ENCODE data around the gene CDKN1C.

Gene CDKN1C

GRCh38 chr11:2867142-2867541, 18.4 kb downstream of the CDKN1C start:
- no peak for DNase-seq

GRCh38 chr11:2865922-2866577, 19.5 kb downstream of the CDKN1C start:
- DNase-seq, result no peak

GRCh38 chr11:2864901-2865300, 20.7 kb downstream of the CDKN1C start:
- no peak for DNase-seq

- no peak for DNase-seq
These were observed 22.3 kb downstream of the CDKN1C start for GRCh38 chr11:2863276-2863618.

GRCh38 chr11:2862395-2863275, 22.9 kb downstream of the CDKN1C start:
- DNase-seq, result no peak

DNA sequence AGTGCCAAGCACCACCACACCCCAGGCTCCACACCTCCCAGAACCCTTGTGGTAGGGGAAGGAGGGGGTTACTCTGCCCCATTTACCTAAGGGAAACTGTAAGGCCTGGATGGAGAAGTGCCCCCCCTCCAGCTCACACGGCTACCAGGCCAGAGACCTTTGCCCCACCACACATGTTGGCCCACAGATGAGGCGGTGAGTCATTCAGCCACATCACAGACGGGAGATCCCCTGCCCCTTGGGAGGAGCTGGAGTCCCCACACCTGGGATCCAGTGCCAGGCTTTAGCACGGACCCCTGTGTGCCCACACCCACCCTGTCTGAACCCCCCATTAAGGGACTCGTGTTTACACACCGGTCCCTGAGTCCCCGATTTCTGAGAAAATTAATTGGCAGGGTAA, 24.9 kb downstream of the CDKN1C start:
- no peak for DNase-seq

GRCh38 chr11:2859699-2860037, 25.9 kb downstream of the CDKN1C start:
- DNase-seq, result no peak

DNA sequence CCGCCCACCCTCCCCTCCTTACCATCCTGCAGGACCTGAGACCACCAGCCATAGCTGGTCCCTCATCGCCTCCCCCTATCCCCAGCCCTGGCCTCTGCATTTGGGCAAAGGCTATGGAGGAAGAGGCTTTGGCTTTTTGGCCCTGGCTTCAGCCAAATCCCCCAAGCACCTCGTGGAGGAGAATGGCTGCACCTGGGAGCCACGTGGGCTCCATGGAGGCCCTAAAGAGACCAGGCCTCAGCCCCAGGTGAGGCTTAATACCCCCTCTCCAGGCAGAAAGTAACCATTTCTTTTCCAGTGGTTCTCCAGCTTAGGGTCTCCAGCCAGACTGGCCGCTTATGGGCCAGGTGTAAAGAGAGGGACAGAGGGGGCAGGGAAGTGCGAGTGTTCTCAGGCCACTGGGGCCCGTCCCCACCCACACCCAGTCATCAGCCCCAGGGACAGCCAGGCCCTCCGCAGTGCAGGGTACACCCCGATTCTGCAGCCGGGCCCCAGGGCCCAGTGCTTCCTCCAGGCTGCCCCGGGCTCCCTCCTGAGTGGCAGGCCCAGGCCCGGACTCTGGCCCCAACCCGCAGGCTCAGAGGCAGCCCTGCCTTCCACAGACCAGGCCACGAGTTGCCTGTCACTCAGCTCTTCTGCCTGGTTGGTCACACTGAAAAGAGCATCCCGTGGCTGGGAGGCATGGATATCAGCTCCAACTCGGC, 26.4 kb downstream of the CDKN1C start:
- DNase-seq, result no peak

- no peak for DNase-seq
These were observed 27.7 kb downstream of the CDKN1C start for GRCh38 chr11:2857918-2858317.

DNA sequence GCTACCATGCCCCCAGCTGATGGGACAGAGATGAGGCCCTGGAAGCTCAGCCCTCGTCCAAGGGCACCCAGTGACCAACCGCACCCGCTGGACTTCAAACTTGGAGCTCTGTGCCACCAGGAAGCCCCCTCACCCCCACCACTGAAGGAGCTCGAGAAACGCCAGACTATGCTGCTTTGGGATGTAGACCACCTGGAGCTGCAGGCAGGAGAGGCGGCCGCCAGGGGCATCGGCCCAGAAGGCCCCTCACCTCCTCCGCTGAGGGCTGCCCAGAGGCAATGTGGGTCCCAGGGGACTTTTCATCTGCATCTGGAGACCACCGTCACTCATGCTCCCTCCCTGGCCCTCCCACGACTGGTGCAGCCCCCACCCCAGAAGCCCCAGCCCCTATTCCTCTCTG, 28.3 kb downstream of the CDKN1C start:
- no peak for DNase-seq

GRCh38 chr11:2855162-2855561, 30.4 kb downstream of the CDKN1C start:
- no peak for DNase-seq

GRCh38 chr11:2853997-2854560, 31.5 kb downstream of the CDKN1C start:
- no peak for DNase-seq

- DNase-seq, result no peak
These were observed 32.2 kb downstream of the CDKN1C start for GRCh38 chr11:2853401-2853800.

DNA sequence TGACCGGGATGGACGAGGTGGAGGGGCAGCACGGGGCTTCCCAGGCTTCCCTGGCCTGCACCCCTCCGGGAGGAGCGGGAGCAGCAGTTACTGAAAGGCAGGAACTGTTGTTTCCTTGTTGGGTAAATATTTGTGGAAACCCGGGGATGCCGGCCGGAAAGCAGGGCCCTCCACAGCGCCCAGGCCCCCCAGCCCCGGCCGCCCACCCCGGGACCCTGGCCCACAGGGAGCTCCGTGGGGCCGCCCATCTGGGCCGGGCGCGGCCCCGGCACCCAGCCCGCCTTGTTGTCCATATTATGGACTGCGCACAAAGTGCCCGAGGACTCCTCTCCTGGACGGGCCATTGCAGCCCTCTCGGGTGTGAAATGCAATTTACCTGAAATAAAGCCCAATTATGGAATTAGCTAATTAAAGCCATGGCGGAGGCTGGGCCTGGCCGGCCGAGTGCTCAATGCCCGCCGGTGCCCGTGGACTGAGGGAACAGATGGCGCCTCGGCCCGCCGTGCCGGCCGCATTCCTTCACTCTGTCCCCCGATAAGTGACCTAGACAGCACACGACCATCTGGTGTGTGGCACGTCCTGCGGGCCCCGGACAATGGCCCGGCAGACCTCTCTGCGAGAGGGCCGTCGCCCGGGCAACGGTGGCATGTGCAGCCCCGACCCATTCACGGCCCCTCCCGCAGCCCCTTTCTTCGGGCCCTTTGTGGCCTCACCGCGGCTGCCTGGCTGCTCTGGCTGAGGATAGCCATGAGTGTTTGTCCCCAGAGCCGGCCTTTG, 35.4 kb downstream of the CDKN1C start:
- no peak for DNase-seq

DNA sequence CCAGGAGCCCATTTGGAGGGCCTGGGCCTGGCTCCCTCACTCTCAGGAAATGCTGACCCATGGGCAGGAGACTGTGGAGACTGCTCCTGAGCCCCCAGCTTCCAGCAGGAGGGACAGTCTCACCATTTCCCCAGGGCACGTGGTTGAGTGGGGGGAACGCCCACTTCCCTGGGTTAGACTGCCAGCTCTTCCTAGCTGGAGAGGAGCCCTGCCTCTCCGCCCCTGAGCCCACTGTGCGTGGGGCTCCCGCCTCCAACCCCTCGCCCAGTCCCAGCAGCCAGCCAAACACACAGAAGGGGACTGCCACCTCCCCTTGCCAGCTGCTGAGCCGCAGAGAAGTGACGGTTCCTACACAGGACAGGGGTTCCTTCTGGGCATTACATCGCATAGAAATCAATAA, 37.1 kb downstream of the CDKN1C start:
- DNase-seq, result no peak

DNA sequence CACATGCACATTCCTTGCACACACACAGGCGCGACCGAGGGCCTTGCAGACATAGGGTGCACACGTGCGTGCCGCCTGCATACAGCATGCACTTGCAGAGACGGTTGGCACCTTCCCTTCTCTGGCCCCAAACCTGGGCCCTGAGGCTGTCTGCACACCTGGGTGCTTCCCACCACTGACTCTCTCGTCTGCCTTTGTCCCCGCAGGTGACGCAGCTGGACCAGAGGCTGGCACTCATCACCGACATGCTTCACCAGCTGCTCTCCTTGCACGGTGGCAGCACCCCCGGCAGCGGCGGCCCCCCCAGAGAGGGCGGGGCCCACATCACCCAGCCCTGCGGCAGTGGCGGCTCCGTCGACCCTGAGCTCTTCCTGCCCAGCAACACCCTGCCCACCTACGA, 38.0 kb downstream of the CDKN1C start:
- DNase-seq, result no peak

- no peak for DNase-seq
These were observed 39.1 kb downstream of the CDKN1C start for GRCh38 chr11:2846470-2846869.

GRCh38 chr11:2846056-2846455, 39.5 kb downstream of the CDKN1C start:
- no peak for DNase-seq

DNA sequence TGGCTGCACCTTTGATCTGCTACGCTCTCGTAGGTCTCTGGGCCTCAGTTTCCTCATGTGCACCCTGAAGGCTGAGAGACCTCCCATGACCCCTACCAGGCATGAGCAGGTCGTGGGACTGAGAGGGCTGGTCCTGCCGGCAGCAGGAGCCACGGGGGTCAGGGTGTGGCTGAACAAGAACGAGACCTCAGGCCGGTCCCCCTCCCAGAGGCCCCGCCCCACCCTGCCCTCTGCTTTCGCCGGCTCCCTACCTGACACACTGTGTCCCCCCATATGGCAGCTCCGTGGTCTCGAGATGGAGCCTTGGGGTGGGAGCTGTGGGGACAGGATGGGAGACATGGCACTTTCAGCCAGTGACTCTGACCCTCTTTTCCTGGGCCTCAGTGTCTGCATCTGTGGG, 40.6 kb downstream of the CDKN1C start:
- no peak for DNase-seq

- DNase-seq, result no peak
These were observed 41.3 kb downstream of the CDKN1C start for GRCh38 chr11:2844116-2844842.

GRCh38 chr11:2843551-2843950, 42.0 kb downstream of the CDKN1C start:
- DNase-seq, result no peak

DNA sequence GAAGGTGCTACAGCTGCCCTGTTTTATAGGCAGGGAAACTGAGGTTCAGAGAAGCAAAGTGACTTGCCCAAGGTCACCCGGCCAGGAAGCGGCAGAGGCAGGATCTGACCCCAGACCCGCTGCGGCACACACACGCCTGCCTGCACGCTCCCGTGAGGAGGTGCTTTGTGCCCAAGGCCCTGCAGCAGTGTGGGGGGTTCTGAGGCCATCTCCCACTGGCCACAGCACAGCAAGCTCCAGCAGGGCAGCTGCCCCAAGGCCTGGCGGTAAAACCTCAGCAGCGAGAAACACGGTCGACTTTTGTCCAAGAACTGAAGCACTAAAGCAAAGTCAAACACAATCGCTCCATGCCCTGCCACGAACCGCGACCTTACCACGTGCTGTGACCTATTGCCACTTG, 42.7 kb downstream of the CDKN1C start:
- no peak for DNase-seq
